ENCODE results near the gene DYNC1I1. TPM values are rescaled to one million over a fixed set of nuclear protein-coding genes. Genes with fewer than 3 reads are reported as not detected.

Gene DYNC1I1
- total and polyA plus RNA-seq, 2 of the 4 experiments (the other 2 are of a cell fraction) = under 0.01 to 0.15 TPM

DNA sequence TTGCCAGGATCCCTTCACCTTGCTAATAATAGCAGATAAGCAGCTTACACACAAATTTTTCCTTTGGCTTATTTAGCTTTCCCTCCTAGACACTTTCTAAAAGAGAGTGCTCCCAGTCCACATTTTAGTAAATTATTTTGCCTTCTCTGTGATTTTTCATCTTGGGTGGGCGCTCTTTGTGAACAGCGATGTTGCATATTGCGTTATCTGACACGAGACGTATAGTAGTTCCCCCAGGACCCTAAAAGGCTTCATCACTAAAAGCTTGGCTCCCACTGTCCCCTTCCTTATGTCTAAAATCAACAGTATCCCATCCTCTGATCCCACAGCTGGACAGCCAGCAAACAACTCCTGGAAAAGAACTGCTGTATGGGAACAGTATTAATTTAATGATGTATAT, 232.9 kb downstream of the DYNC1I1 start:
- no peak overlapping the region for H2BK120ac ChIP-seq (ENCODE audit: low read depth, low read length)
- no peaks in the 10 kb centered on the region for H3K27me3 ChIP-seq (ENCODE audit: control insufficient read depth, insufficient read depth, low read length)
- H3K9me3 ChIP-seq (ENCODE audit: control insufficient read depth, insufficient read depth, low read length) = no peaks in the 10 kb centered on the region
- H3K9ac ChIP-seq (ENCODE audit: low read depth, low read length) = no peak overlapping the region
- in situ Hi-C loops (cut with MboI; ENCODE audit: low sequenced_read_pairs) = no loop called here
- no peak overlapping the region for H3K18ac ChIP-seq (ENCODE audit: low read depth, low read length)
- dilution Hi-C loops (cut with HindIII; ENCODE audit: low sequenced_read_pairs, unreplicated experiment) = no loop called here
- H3K4me3 ChIP-seq (ENCODE audit: insufficient read depth, low read depth, low read length) = no peak overlapping the region
- ChIA-PET POLR2A (ENCODE audit: unreplicated experiment) (no interaction called here), CTCF (no interaction called here)
- H3K14ac ChIP-seq (replicated peaks; ENCODE audit: low read depth, low read length) = no peak overlapping the region
- no peaks in the 10 kb centered on the region for H3K4me1 ChIP-seq (ENCODE audit: control insufficient read depth, insufficient read depth, low read length)
- no peak overlapping the region for H3K23ac ChIP-seq (ENCODE audit: low read depth, low read length)
- no peaks in the 10 kb centered on the region for H3K36me3 ChIP-seq (ENCODE audit: control insufficient read depth, insufficient read depth, low read length)
- DNase-seq = no peak
- H4K20me1 ChIP-seq (ENCODE audit: insufficient read depth, low read length) = no peaks in the 10 kb centered on the region
- no peak overlapping the region for H2AK9ac ChIP-seq (replicated peaks; ENCODE audit: low read depth, low read length, poor library complexity)
- no peak overlapping the region for H4K91ac ChIP-seq (ENCODE audit: insufficient read depth, low read depth, low read length)
- H2AK5ac ChIP-seq (ENCODE audit: low read depth, low read length) = no peak overlapping the region
- H3K9me1 ChIP-seq (ENCODE audit: insufficient read depth, low read length) = no peaks in the 10 kb centered on the region
- H3K79me1 ChIP-seq (ENCODE audit: low read depth in 1 of 2, low read length in 2 of 2) = no peaks in the 10 kb centered on the region
- no peak overlapping the region for H2AFZ ChIP-seq (replicated peaks; ENCODE audit: low read length, poor library complexity)
- no peak overlapping the region for H2BK15ac ChIP-seq (ENCODE audit: low read depth, low read length)
- no CpG with 5 or more reads among the region's 5 CpGs for WGBS, 2 experiments (ENCODE audit: extremely low coverage in 2 of 2, insufficient read length in 1 of 2)
- no peak overlapping the region for H3K27ac ChIP-seq (ENCODE audit: insufficient read depth, low read length)
- H4K8ac ChIP-seq (ENCODE audit: low read depth in 2 of 2, low read length in 2 of 2) = no peak overlapping the region
- no peak overlapping the region for H2BK20ac ChIP-seq (ENCODE audit: low read depth, low read length)
- H3K4me2 ChIP-seq (ENCODE audit: low read depth, low read length) = no peak overlapping the region
- intact Hi-C loops (cut with micrococcal nuclease) = no loop called here
- H3K4ac ChIP-seq (ENCODE audit: low read depth, low read length) = no peak overlapping the region
- H3K56ac ChIP-seq (ENCODE audit: extremely low read depth, insufficient read depth, low read length) = no peak overlapping the region
- H2BK5ac ChIP-seq (ENCODE audit: low read depth, low read length, poor library complexity, severe bottlenecking) = no peak overlapping the region
- BruUV-seq (replicated peaks) = no TSS peak
- H4K5ac ChIP-seq (ENCODE audit: low read depth, low read length) = no peak overlapping the region
- TF ChIP-seq NFE2L2 (IDR thresholded peaks at IDR 0.05; ENCODE audit: low read depth, low read length) (no peak), MAFK (IDR thresholded peaks at IDR 0.05; ENCODE audit: low read depth, low read length) (no peak), RAD21 (IDR thresholded peaks at IDR 0.05; ENCODE audit: low read length) (no peak), BHLHE40 (IDR thresholded peaks at IDR 0.05; ENCODE audit: low read depth, low read length) (no peak), SMC3 (IDR thresholded peaks at IDR 0.05; ENCODE audit: low read depth, low read length) (no peak), MXI1 (IDR thresholded peaks at IDR 0.05; ENCODE audit: borderline replicate concordance, low read depth, low read length) (no peak), FOS (IDR thresholded peaks at IDR 0.05; ENCODE audit: low read depth, low read length) (no peak), CHD1 (IDR thresholded peaks at IDR 0.05; ENCODE audit: low read depth, low read length) (no peak), CEBPB (IDR thresholded peaks at IDR 0.05; ENCODE audit: low read depth, low read length) (no peak)
- no peak for ATAC-seq (ENCODE audit: low read depth)
